Dedifferentiated amniotic fluid mesenchymal stem cell (primary cell): ENCODE results near the gene SLC22A23.

ENCODE experiments used
- DNase-seq: peaks from one replicate; pipeline ENCODE4 v3.0.0-alpha.2; 2016; ENCODE audit errors: extremely low spot score

SLC22A23 gene

DNA sequence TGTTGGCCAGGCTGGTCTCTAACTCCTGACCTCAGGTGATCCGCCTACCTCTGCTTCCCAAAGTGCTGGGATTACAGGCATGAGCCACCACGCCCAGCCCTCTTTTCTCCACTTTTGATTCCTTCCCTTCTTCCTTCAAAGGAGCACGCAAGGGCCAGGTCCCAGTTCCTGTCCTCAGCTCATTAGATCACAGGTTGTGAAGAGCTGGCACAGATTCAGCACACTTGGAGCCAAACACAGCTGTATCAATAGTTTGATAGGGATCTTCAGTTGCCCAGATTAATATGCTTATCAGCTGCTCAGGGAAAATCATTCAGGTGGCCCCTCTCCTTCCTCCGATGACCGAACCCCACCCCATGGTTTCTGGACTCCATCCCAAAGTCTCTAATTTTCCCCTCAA, 14.4 kb upstream of the SLC22A23 start:
- DNase-seq: no peak

DNA sequence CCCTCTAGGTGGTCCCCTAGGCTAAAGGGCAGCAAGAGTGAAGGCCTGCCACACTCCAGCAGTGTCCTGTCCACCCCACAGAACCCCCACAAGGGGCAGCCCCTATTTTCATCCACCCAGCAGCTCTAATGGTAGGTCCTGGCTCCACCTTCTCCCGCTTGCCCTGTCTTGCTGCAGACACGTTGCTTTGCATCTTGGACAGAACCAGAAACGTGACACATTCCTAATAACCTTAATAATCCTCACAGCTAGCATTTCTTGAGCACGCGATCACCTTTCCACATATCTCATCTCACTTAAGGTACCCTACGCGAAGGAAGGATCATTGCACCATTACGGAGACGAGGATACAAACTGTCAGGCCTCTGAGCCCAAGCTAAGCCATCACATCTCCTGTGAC, 11.7 kb upstream of the SLC22A23 start:
- no peak for DNase-seq

DNA sequence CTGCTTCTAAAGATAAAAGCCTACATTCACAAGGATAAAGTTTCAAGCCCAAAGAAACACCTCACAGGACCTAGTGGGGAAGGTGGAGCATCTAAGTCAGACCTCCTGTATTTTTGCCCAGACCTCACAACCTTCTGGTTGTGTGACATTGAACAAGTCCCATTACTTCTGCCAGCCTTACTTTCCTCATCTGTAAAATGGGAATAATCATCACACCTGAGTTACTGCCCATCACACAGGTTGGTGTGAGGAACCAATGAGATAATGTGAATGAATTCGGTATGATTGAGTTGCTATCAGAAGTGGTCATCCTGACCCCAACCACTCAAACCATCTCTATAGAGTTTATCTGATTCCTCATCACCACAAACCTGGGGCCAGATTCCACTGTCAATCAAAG, 11.1 kb upstream of the SLC22A23 start:
- DNase-seq: no peak

DNA sequence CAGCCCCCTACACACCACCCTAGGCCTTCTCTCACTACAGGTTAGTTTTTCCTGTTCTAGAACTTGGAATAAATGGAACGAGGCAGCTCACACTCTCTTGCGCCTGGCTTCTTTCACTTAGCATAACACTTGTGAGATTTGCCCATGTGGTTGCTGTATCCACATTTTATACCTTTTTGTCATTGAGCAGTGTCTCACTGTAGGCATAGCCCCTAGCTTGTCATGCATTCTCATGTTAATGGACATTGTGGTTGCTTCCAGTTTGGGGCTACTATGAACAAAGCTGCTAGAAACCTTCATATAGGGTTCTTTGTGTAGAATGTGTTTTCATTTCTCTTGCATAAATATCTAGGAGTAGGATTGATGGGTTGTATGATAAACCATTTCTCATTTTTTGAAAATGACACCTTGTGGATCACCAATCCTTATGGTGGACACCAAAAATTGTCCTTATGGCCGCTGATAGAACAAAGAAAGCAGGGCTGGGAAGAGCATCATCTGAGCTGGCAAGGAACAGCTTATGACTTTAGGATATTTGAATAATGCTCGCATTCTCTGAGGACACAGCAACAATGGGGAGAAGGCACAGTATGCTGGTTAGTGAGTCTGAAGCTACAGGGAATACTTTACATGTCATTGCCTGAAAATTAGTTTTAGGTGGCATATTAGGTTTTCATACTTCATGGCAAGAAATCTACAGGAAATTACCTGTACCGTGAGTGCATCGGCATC, 9.8 kb upstream of the SLC22A23 start:
- DNase-seq: no peak

GRCh38 chr6:3460253-3460652, 3.4 kb upstream of the SLC22A23 start:
- DNase-seq: no peak

DNA sequence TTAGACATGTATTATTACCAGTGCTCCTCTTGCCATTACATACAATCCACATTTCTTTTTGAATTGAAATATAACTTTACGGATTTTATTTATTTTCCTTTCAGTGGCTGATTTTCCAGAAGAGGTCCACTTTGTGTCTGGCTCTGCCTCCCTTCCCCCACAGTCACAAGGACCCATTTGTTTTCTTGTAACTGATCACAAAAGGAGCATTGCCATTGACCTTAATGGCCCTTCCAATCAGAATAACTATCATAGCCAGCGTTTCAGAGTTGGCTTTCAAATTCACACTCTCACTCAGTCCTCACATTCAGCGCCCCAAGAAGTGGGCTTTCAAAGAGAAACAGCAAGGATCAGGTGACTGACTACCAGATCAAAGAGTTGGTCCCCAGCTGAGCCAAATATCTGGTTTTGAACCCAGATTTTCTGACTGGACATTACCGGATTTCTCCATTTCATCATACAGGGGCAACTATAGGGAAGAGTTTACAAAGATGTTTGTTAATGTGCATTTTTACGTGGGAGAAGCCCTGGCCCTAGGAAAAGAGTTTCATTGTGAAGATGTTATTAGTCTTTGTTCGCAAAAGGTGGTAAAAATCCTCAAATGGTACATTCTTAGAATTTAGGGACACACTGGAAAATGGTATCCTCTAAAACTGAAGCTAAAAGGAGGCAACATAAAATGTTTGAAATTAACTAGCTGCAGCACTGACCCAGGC, 2.0 kb upstream of the SLC22A23 start:
- no peak for DNase-seq

DNA sequence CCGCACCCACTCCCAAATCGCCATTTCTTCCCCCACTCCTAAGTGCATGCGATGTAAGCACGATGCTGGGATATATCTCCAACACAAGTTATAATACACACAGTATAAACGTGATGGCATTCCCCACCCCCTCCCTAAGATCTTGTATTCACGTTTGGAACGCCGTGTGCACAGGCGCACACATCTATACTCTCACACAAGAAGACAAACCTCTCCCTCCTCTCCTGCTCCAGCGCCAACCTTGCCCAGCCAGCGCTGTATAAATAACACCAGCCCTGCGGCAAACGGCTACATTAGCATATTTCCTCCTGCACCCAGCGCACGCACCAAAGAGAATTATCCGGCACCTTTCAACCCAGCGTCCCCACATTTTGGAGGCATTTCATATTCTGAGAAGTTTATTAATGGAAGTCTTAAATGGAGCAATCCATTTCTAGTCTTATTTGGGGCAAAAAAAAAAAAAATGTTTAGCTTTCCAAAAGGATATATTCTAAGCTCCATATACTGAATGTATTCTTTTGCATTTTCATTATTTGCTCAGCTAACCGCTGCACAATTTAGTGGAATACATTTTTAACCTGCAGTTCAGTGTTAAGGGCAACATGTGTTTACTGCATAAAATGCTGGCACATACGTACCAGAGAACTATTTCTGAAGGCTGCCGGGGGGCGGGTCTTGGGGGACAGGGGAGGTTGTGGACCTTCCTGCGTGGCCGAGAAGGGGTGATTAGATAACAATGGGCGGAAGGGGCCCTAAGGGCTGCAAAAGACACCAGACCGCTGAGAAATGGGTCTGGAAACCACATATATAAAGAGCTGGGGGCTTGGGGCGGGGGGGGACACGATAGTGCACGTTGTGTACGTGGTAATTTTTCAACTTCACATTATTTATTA, 1.1 kb upstream of the SLC22A23 start:
- DNase-seq: no peak

DNA sequence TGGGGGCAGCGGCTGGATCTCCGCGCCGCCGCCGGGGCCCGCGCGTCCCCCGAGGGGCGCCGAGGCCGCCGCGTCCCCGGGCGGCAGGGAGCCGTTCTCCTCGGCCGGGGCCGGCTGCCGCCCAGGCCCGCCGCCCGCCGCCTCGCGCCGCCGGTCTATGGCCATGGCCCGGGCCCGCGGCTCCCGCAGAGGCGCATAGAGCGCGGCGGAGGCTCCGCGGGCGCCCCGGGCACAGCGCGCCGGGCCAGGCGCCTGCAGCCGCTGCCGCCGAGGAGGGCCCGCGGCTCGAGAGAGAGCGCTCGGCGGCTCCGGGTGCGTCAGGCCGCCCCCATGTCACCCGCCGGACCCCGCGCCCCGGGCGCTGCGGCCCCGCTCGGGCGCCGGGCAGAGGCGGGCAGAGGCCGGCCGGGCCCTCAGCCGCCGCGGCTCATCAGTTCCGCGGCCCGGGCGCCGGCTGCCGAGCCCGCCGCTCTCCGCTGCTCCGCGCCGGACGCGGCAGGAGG, 404 bp downstream of the SLC22A23 start:
- no peak for DNase-seq

GRCh38 chr6:3455569-3456394, 1.1 kb downstream of the SLC22A23 start:
- DNase-seq: no peak

- DNase-seq: no peak
Observed at GRCh38 chr6:3455147-3455568, 1.7 kb downstream of the SLC22A23 start.

DNA sequence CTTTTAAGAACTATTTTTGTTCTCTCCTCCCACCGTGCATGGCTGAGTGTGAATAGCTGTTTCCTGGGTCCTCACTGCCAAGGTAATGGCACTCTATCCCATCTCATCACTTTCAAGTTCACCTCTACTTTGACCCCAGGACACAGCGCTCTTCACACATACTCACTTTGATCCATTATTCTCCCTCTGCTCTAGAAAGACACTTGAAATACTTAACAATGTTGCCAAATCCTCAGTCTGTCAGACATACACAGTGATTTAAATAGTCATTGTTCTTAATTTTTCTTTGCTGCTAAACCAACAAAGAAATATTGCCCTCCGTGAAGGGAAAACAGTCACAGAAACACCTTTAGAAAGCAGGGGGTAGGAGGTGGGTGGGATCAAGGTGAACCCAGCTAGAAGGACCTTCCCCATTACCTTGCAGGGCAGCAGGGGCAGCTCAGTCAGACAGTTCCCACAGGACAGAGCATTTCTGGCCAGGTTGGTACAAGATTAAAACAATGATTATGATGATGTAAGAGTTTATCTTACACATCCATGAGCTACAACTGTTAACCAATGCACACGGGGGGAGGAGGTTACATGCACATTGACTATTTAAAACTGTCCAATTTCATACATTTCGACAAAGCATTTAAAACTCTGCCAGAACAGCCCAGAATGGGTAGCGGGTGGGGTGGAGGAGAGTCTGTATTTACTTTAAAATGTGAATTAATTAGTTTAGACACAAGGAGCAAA, 2.4 kb downstream of the SLC22A23 start:
- no peak for DNase-seq

DNA sequence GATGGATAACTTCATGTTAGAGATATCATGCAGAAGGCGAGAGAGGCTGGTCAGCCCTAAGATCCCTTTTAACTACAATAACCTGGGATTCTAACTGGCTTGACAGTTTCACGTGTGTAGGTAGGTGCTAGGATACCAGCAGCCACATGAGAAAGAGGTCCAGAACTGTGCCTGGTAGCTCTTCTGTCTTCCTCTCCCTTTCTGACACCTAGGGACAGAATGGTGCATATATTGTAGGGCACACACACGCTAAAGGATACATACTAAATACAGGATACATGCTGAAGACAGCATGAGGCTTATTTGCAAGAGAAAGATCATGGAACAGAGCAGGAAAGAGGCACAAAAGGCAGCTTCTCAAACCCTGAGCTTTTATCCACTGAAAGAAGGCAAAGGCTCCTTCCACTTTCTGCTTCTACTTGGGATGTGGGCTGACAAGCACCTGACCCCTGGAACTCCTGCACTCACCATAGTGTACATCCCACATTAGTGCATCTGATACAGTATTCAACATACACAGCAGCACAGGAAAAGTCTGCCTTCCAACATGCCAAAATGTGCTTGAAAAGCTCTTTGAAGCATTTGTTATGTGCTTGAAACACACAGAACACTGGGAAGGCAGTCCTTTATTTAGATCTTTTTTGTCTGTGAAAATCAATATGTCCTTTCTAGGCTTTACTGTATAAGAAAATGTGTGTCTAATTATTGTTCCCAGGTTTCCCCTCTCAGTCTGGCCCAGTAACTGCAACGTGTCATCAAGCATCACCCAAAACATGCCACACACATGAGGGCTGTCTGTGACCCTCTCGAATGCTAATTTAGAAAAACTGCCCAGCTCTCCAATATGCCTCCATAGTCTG, 3.2 kb downstream of the SLC22A23 start:
- DNase-seq: no peak

DNA sequence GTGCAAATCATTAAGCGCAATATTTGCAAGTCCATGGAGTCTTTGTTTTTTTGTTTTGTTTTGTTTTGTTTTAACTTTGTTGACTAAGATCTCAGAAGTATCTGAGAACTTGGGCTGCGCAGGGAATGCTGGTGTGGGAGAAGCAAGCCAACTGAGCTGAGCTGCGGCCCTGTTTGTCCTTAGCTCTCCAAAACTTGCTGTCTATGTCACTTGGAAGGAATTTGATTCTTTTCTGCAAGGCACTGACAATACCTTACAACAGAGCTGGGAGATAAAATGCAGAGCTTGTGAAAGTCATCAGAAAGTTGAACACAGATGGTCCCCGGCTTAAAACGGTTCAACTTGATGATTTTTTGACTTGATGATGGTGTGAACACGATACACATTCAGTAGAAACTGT, 5.4 kb downstream of the SLC22A23 start:
- DNase-seq: no peak

DNA sequence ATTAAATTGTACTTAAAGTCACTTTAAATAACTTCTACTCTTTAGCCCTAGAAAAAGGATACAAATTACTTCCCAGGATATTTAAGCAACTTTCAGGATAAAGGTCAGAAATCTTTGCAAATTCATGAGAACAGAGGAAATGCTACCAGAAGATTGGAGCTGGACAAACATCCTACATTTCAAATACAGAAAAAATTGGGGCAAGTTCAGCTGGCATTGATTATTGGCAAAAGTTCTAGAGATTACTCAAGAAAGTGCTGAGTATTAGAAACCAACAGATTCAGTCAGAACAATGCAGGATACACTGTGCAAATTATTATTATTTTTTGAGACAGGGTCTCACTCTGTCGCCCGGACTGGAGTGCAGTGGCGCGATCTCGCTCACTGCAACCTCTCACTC, 6.0 kb downstream of the SLC22A23 start:
- no peak for DNase-seq

- DNase-seq: no peak
Observed at GRCh38 chr6:3449750-3450305, 7.0 kb downstream of the SLC22A23 start.

GRCh38 chr6:3449321-3449720, 7.5 kb downstream of the SLC22A23 start:
- DNase-seq: no peak

- no peak for DNase-seq
Observed at GRCh38 chr6:3447005-3447404, 9.8 kb downstream of the SLC22A23 start.

GRCh38 chr6:3446184-3446583, 10.7 kb downstream of the SLC22A23 start:
- DNase-seq: no peak
